Cardiac fibroblast (primary cell): ENCODE data around the gene EXOC6.

Experiments used
- DNase-seq, 2 donors: peaks; one replicate each; pipeline versions ENCODE4 v3.0.0 to v3.0.0-alpha.2; 2010; ENCODE audit warnings: low read depth in 2 of 2
- H3K4me3 ChIP-seq, 2 donors: replicated peaks in 1 of 2; 1 replicate in 1 of 2; 2 replicates in 1 of 2; pipeline ENCODE4 v1.5.1; 2011; ENCODE audit warnings: low read depth in 2 of 2, low read length in 2 of 2, mild to moderate bottlenecking in 2 of 2, moderate library complexity in 1 of 2
- CTCF ChIP-seq: IDR thresholded peaks from one replicate; pipeline ENCODE4 v1.5.1; 2011; ENCODE audit warnings: low read depth, mild to moderate bottlenecking, low read length, inconsistent platforms

The EXOC6 gene

GRCh38 chr10:93066544-93066913, 218.2 kb downstream of the EXOC6 start:
- no peak for TF ChIP-seq CTCF
- no peak for DNase-seq
- no peak overlapping the region for H3K4me3 ChIP-seq

- no peak for DNase-seq
- H3K4me3 ChIP-seq = no peak overlapping the region
Observed at GRCh38 chr10:93067443-93068365, 219.4 kb downstream of the EXOC6 start.

GRCh38 chr10:93068411-93069244, 220.3 kb downstream of the EXOC6 start:
- no peak for TF ChIP-seq CTCF
- H3K4me3 ChIP-seq = no peak overlapping the region
- peak; percentile 33 to 58 for DNase-seq

More at GRCh38 chr10:93067443-93068365, 219.4 kb downstream of the EXOC6 start:
- no peak for TF ChIP-seq CTCF

GRCh38 chr10:93069245-93069561, 220.9 kb downstream of the EXOC6 start:
- TF ChIP-seq CTCF = no peak
- no peak overlapping the region for H3K4me3 ChIP-seq
- DNase-seq = no peak

GRCh38 chr10:93070378-93071176, 222.3 kb downstream of the EXOC6 start:
- no peak for TF ChIP-seq CTCF
- no peak for DNase-seq
- H3K4me3 ChIP-seq = no peak overlapping the region

GRCh38 chr10:93071177-93071472, 222.8 kb downstream of the EXOC6 start:
- no peak for TF ChIP-seq CTCF
- H3K4me3 ChIP-seq = no peak overlapping the region
- no peak for DNase-seq
